PC-9 (cell line): ENCODE data around the gene KRTAP25-1.

ENCODE experiments used
- CTCF ChIP-seq: fragments of 200-600 bp; sonication (generic); conservative IDR thresholded peaks from 2 replicates; pipeline ENCODE4 v1.6.1; 2017; ENCODE audit warnings: mixed run types, antibody characterized with exemption, mild to moderate bottlenecking, moderate library complexity
- EZH2 ChIP-seq: fragments of 200-600 bp; sonication (generic); IDR thresholded peaks from 2 replicates; pipeline ENCODE4 v1.8.0; 2017; ENCODE audit warnings: antibody characterized with exemption, low read depth

- TF ChIP-seq CTCF (no peak), EZH2 (no peak)
These were observed 39.4 kb downstream of the KRTAP25-1 start for GRCh38 chr21:30249936-30250335.
